Measurements from ENCODE around the gene TET3. TPM values are rescaled to one million over a fixed set of nuclear protein-coding genes. Genes with fewer than 3 reads are reported as not detected.

The TET3 gene
- polyA plus RNA-seq, 3 donors, result 0.79 to 18.6 (median 1.4) TPM

DNA sequence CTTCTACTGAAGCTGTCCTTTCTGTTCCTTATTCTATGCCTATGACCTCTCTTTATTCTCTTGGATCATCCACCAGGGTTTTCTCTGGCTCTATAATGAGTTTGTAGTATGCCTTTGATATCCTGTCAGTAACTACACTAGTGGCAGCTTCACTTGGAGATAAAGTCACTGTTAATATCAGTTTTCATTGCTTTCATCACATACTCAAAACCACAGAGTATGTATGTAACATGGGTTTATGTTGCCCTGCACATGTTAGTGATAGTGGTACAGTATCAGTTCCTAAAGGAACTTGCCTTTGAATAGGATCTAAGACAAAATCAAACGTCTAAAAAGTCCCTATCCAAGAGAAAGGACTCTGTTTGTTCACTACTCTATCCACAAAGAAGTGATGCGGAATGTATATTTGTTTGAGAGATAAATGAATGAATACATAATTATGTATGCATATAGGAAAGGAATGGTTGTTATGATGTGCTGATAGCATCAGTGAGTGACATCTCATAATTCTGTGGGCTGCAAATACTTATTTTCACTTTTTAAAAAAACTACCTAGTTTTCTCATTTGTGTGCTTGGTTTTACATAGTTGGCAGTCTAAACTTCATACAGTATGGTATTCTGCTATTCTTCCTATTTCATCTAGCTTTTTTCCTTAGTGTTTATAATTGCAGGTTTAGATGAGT is 45.1 kb downstream of the TET3 start:
- no peak for DNase-seq
- H3K9ac ChIP-seq (ENCODE audit: insufficient read depth, low read length, poor library complexity, severe bottlenecking), result no peak overlapping the region
- Mint-ChIP-seq H3K36me3 (peaks cover 0 to 5% of the 10 kb centered on the region in 2 donors), H3K9me3 (no peaks in the 10 kb centered on the region), H3K4me1 (peaks cover 88% of the 10 kb centered on the region), H3K27ac (peak overlapping the region in 3 of 7 donors; percentile 13 to 62 (median 33)), H3K27me3 (ENCODE audit: low read depth in 3 of 3) (peaks cover 2 to 3% (median 2%) of the 10 kb centered on the region in 3 donors), H3K4me3 (no peak overlapping the region)
- no peaks in the 10 kb centered on the region for H3K9me3 ChIP-seq (replicated peaks in 1 of 2; ENCODE audit: control insufficient read depth in 1 of 2, insufficient read depth in 1 of 2, low read length in 2 of 2)
- peak overlapping the region; percentile 20 for H3K4me2 ChIP-seq (replicated peaks; ENCODE audit: extremely low read depth, low read length, poor library complexity, severe bottlenecking)
- H3K79me2 ChIP-seq (ENCODE audit: insufficient read depth, low read length), result peaks cover 100% of the 10 kb centered on the region
- TF ChIP-seq, protein P1, sequence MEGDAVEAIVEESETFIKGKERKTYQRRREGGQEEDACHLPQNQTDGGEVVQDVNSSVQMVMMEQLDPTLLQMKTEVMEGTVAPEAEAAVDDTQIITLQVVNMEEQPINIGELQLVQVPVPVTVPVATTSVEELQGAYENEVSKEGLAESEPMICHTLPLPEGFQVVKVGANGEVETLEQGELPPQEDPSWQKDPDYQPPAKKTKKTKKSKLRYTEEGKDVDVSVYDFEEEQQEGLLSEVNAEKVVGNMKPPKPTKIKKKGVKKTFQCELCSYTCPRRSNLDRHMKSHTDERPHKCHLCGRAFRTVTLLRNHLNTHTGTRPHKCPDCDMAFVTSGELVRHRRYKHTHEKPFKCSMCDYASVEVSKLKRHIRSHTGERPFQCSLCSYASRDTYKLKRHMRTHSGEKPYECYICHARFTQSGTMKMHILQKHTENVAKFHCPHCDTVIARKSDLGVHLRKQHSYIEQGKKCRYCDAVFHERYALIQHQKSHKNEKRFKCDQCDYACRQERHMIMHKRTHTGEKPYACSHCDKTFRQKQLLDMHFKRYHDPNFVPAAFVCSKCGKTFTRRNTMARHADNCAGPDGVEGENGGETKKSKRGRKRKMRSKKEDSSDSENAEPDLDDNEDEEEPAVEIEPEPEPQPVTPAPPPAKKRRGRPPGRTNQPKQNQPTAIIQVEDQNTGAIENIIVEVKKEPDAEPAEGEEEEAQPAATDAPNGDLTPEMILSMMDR (IDR thresholded peaks at IDR 0.05), result no peak
- peaks cover 61 to 75% of the 10 kb centered on the region in 2 donors for H3K4me1 ChIP-seq (ENCODE audit: control insufficient read depth in 1 of 2, insufficient read depth in 2 of 2, low read length in 2 of 2)
- no CpG with 5 or more reads among the region's 2 CpGs for WGBS (ENCODE audit: insufficient coverage)
- no peaks in the 10 kb centered on the region for H3K36me3 ChIP-seq (replicated peaks in 1 of 2; ENCODE audit: control insufficient read depth in 1 of 2, insufficient read depth in 2 of 2, low read length in 2 of 2)
- intact Hi-C loops (cut with micrococcal nuclease), result loop anchor here in 1 of 2 donors (5.0 kb wide), 1 partner anchor 42 kb away; no protein-coding TSS in a partner anchor
- H3K27ac ChIP-seq (ENCODE audit: low read depth in 1 of 2, low read length in 2 of 2), result peak overlapping the region in 1 of 2 donors; percentile 62
- no peaks in the 10 kb centered on the region for H3K27me3 ChIP-seq (ENCODE audit: control insufficient read depth in 2 of 2, insufficient read depth in 2 of 2, low read length in 2 of 2)
- no peak overlapping the region for H2AFZ ChIP-seq (ENCODE audit: insufficient read depth, low read depth, low read length, poor library complexity, severe bottlenecking)
- no peak overlapping the region for H3K4me3 ChIP-seq (replicated peaks in 1 of 3; ENCODE audit: low read depth in 2 of 3, low read length in 3 of 3)
- peaks cover 100% of the 10 kb centered on the region for H4K20me1 ChIP-seq (ENCODE audit: insufficient read depth, low read length)

- Mint-ChIP-seq H3K27ac (peak overlapping the region; percentile 17 to 85 (median 81)), H3K27me3 (ENCODE audit: low read depth in 3 of 3) (peaks cover 2 to 3% (median 2%) of the 10 kb centered on the region in 3 donors), H3K4me3 (peak overlapping the region; percentile 58 to 78), H3K4me1 (peaks cover 87% of the 10 kb centered on the region), H3K36me3 (peaks cover 0 to 5% of the 10 kb centered on the region in 2 donors), H3K9me3 (no peaks in the 10 kb centered on the region)
- Histone ChIP-seq H3K27me3 (ENCODE audit: control insufficient read depth in 2 of 2, insufficient read depth in 2 of 2, low read length in 2 of 2) (no peaks in the 10 kb centered on the region), H3K36me3 (replicated peaks in 1 of 2; ENCODE audit: control insufficient read depth in 1 of 2, insufficient read depth in 2 of 2, low read length in 2 of 2) (no peaks in the 10 kb centered on the region), H3K4me2 (replicated peaks; ENCODE audit: extremely low read depth, low read length, poor library complexity, severe bottlenecking) (peak overlapping the region; percentile 49), H3K4me1 (ENCODE audit: control insufficient read depth in 1 of 2, insufficient read depth in 2 of 2, low read length in 2 of 2) (peaks cover 58 to 72% of the 10 kb centered on the region in 2 donors), H3K9ac (ENCODE audit: insufficient read depth, low read length, poor library complexity, severe bottlenecking) (no peak overlapping the region), H3K4me3 (replicated peaks in 1 of 3; ENCODE audit: low read depth in 2 of 3, low read length in 3 of 3) (peak overlapping the region in 1 of 3 experiments; percentile 46), H3K79me2 (ENCODE audit: insufficient read depth, low read length) (peaks cover 100% of the 10 kb centered on the region), H2AFZ (ENCODE audit: insufficient read depth, low read depth, low read length, poor library complexity, severe bottlenecking) (no peak overlapping the region), H3K27ac (ENCODE audit: low read depth in 1 of 2, low read length in 2 of 2) (peak overlapping the region in 1 of 2 donors; percentile 65), H3K9me3 (replicated peaks in 1 of 2; ENCODE audit: control insufficient read depth in 1 of 2, insufficient read depth in 1 of 2, low read length in 2 of 2) (no peaks in the 10 kb centered on the region), H4K20me1 (ENCODE audit: insufficient read depth, low read length) (peaks cover 99% of the 10 kb centered on the region)
- DNase-seq, result peak in 2 of 3 donors; percentile 42 to 46
- intact Hi-C loops (cut with micrococcal nuclease), result no loop called here
- TF ChIP-seq, protein P1 (IDR thresholded peaks at IDR 0.05), result no peak
- 20% methylated on average over 1 of the region's 8 CpGs for WGBS (ENCODE audit: insufficient coverage)
These were observed 46.5 kb downstream of the TET3 start for GRCh38 chr2:74031221-74031620.
